ENCODE results near the gene DTNB.

Gene DTNB

DNA sequence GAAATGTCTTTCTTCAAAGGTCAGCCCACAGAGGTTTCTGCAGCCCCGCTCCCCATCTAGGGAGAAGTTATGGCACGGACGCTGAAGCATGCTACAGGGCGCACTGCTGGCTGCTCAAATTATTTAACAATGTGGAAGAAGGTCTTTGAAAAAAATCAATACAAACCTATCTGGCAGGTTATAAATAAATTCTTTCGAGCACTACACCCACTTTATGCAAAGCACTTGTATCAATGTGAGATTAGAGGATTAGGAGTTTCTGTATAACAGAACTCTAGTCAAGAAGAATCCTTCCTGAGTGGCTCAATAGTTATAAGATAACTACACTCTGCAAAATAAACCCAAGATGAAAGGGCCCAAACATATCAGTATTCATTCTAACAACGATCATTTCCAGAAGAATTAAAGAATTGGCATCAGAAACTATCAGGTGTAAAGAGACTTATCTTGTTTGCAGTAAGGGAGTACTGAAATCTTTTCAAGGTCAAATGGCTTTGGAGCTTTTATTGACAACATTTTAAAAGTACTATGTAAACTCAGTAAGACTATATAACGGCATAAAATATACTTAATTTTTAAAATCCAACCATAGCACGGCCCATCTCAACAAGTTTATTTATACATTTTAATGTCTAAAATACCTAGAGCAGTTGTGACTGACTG, 228.6 kb downstream of the DTNB start:
- H3K4me1 ChIP-seq (ENCODE audit: low read length): peaks cover 35% of the 10 kb centered on the region
- H2AFZ ChIP-seq (ENCODE audit: low read depth, low read length): no peak overlapping the region
- no peaks in the 10 kb centered on the region for H4K20me1 ChIP-seq (ENCODE audit: insufficient read depth, low read length)
- no peaks in the 10 kb centered on the region for H3K9me3 ChIP-seq (ENCODE audit: insufficient read depth, low read length)
- no peaks in the 10 kb centered on the region for H3K27me3 ChIP-seq (ENCODE audit: low read depth, low read length)
- no peak overlapping the region for H3K4me2 ChIP-seq (ENCODE audit: low read length)
- H3K4me3 ChIP-seq (ENCODE audit: low read length): no peak overlapping the region
- H3K36me3 ChIP-seq (replicated peaks; ENCODE audit: low read depth, low read length): peaks cover 3% of the 10 kb centered on the region
- no peak overlapping the region for H3K9ac ChIP-seq (ENCODE audit: low read length)
- H3K79me2 ChIP-seq (ENCODE audit: low read length): no peaks in the 10 kb centered on the region
- no peak overlapping the region for H3K27ac ChIP-seq (ENCODE audit: low read length)
- TF ChIP-seq CTCF (IDR thresholded peaks at IDR 0.05; ENCODE audit: low read depth, low read length) (no peak), EZH2phosphoT487 (IDR thresholded peaks at IDR 0.05; ENCODE audit: low read depth) (no peak)

DNA sequence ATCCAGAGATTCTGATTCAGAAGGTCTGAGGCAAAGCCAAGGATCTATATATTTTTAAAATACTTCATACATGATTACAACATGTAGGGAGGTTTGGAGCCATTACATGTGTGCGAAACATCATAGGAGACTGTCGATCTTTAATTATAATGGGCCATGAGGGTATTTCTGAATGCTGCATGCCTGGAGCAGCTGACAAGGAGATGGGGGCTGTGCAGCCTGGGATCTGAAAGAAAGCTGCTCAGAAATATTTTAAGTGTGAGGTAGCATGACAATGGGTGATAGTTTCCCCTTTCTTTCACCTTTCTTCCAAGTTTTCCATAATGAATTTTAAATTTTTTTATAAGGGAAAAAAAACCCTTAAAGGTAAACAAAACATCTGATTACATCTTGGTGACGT, 229.6 kb downstream of the DTNB start:
- Histone ChIP-seq H3K36me3 (replicated peaks; ENCODE audit: low read depth, low read length) (no peaks in the 10 kb centered on the region), H4K20me1 (ENCODE audit: insufficient read depth, low read length) (no peaks in the 10 kb centered on the region), H3K27me3 (ENCODE audit: low read depth, low read length) (no peaks in the 10 kb centered on the region), H3K9me3 (ENCODE audit: insufficient read depth, low read length) (no peaks in the 10 kb centered on the region), H3K79me2 (ENCODE audit: low read length) (no peaks in the 10 kb centered on the region), H3K27ac (ENCODE audit: low read length) (no peak overlapping the region), H2AFZ (ENCODE audit: low read depth, low read length) (no peak overlapping the region), H3K4me1 (ENCODE audit: low read length) (peaks cover 35% of the 10 kb centered on the region), H3K4me3 (ENCODE audit: low read length) (no peak overlapping the region), H3K4me2 (ENCODE audit: low read length) (no peak overlapping the region), H3K9ac (ENCODE audit: low read length) (no peak overlapping the region)
- TF ChIP-seq CTCF (IDR thresholded peaks at IDR 0.05; ENCODE audit: low read depth, low read length) (no peak), EZH2phosphoT487 (IDR thresholded peaks at IDR 0.05; ENCODE audit: low read depth) (no peak)

- H3K4me1 ChIP-seq (ENCODE audit: low read length): peaks cover 58% of the 10 kb centered on the region
- H3K4me3 ChIP-seq (ENCODE audit: low read length): no peak overlapping the region
- no peak overlapping the region for H2AFZ ChIP-seq (ENCODE audit: low read depth, low read length)
- no peaks in the 10 kb centered on the region for H4K20me1 ChIP-seq (ENCODE audit: insufficient read depth, low read length)
- no peaks in the 10 kb centered on the region for H3K79me2 ChIP-seq (ENCODE audit: low read length)
- H3K36me3 ChIP-seq (replicated peaks; ENCODE audit: low read depth, low read length): no peaks in the 10 kb centered on the region
- TF ChIP-seq CTCF (IDR thresholded peaks at IDR 0.05; ENCODE audit: low read depth, low read length): no peak
- no peak for TF ChIP-seq EZH2phosphoT487 (IDR thresholded peaks at IDR 0.05; ENCODE audit: low read depth)
- no peak overlapping the region for H3K9ac ChIP-seq (ENCODE audit: low read length)
- no peak overlapping the region for H3K4me2 ChIP-seq (ENCODE audit: low read length)
- no peaks in the 10 kb centered on the region for H3K27me3 ChIP-seq (ENCODE audit: low read depth, low read length)
- H3K27ac ChIP-seq (ENCODE audit: low read length): no peak overlapping the region
- no peaks in the 10 kb centered on the region for H3K9me3 ChIP-seq (ENCODE audit: insufficient read depth, low read length)
Measured at GRCh38 chr2:25441353-25441752, 232.0 kb downstream of the DTNB start.

DNA sequence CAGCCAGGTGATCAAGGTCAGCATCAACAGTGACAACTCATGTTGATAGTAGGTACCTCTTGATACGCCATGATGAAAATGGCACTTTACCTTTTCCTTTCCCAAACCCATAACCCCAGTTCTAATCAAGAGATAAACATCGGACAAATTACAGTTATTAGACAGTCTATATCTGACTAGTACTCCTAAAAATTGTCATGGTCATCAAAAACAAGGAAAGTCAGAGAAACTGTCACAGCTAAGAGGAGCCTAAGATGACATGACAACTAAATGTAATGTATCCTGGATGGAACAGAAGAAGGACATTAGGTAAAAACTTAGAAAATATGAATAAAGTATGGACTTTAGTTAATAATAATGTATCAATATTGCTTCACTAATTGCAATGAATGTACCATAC, 234.6 kb downstream of the DTNB start:
- Histone ChIP-seq H3K79me2 (ENCODE audit: low read length) (no peaks in the 10 kb centered on the region), H3K4me3 (ENCODE audit: low read length) (no peak overlapping the region), H3K27me3 (ENCODE audit: low read depth, low read length) (no peaks in the 10 kb centered on the region), H3K4me1 (ENCODE audit: low read length) (peaks cover 57% of the 10 kb centered on the region), H3K9me3 (ENCODE audit: insufficient read depth, low read length) (0 out of 2 replicates have a peak, but pooled peaks cover 6% of the 10 kb centered on the region), H3K9ac (ENCODE audit: low read length) (peak overlapping the region; percentile 6; the same call in 1 of the 2 replicates), H3K36me3 (replicated peaks; ENCODE audit: low read depth, low read length) (peaks cover 10% of the 10 kb centered on the region), H3K4me2 (ENCODE audit: low read length) (peak overlapping the region; percentile 44), H2AFZ (ENCODE audit: low read depth, low read length) (no peak overlapping the region), H4K20me1 (ENCODE audit: insufficient read depth, low read length) (no peaks in the 10 kb centered on the region), H3K27ac (ENCODE audit: low read length) (peak overlapping the region; percentile 78)
- TF ChIP-seq EZH2phosphoT487 (IDR thresholded peaks at IDR 0.05; ENCODE audit: low read depth): no peak
- TF ChIP-seq CTCF (IDR thresholded peaks at IDR 0.05; ENCODE audit: low read depth, low read length): no peak
